Mesenchymal stem cell (in vitro differentiated cells and primary cell): ENCODE data around the gene CDK6.

Experiments used
- DNase-seq: peaks from one replicate; pipeline ENCODE4 v3.0.0-alpha.2; 2013
- H2AFZ ChIP-seq: one replicate; pipeline ENCODE4 v1.6.1; 2013; ENCODE audit warnings: low read depth, mild to moderate bottlenecking, control low read depth, inconsistent platforms, low read length, moderate library complexity
- H2AK5ac ChIP-seq: 2 replicates; pipeline ENCODE4 v1.6.1; 2013; ENCODE audit warnings: low read length, moderate library complexity, mild to moderate bottlenecking, inconsistent platforms; ENCODE audit not compliant: severe bottlenecking
- H2BK120ac ChIP-seq: one replicate; pipeline ENCODE4 v1.6.1; 2013; ENCODE audit warnings: low read depth, mild to moderate bottlenecking, inconsistent platforms, low read length, moderate library complexity
- H2BK12ac ChIP-seq, 2 experiments: one replicate each; pipeline ENCODE4 v1.6.1; 2013; ENCODE audit warnings: inconsistent platforms in 2 of 2, low read length in 2 of 2, mild to moderate bottlenecking in 2 of 2, moderate library complexity in 2 of 2, control low read depth in 1 of 2
- H2BK15ac ChIP-seq: one replicate; pipeline ENCODE4 v1.6.1; 2013; ENCODE audit warnings: mild to moderate bottlenecking, low read depth, inconsistent platforms; ENCODE audit not compliant: poor library complexity, severe bottlenecking
- H2BK5ac ChIP-seq: 2 replicates; pipeline ENCODE4 v1.6.1; 2013; ENCODE audit warnings: low read depth, mild to moderate bottlenecking, low read length, control low read depth, inconsistent platforms; ENCODE audit not compliant: poor library complexity, severe bottlenecking
- H3K14ac ChIP-seq, 2 experiments: one replicate each; pipeline ENCODE4 v1.6.1; 2013; ENCODE audit warnings: inconsistent platforms in 2 of 2, low read length in 2 of 2, control low read depth in 1 of 2, mild to moderate bottlenecking in 1 of 2, moderate library complexity in 1 of 2
- H3K18ac ChIP-seq, 2 experiments: one replicate each; pipeline ENCODE4 v1.6.1; 2013; ENCODE audit warnings: inconsistent platforms in 2 of 2, low read length in 2 of 2, control low read depth in 1 of 2, low read depth in 1 of 2, mild to moderate bottlenecking in 1 of 2
- H3K23ac ChIP-seq, 2 experiments: one replicate each; pipeline ENCODE4 v1.6.1; 2013; ENCODE audit warnings: inconsistent platforms in 2 of 2, low read length in 2 of 2, mild to moderate bottlenecking in 2 of 2, moderate library complexity in 2 of 2, control low read depth in 1 of 2
- H3K27ac ChIP-seq: 2 replicates; pipeline ENCODE4 v1.5.1; 2013; ENCODE audit warnings: mild to moderate bottlenecking, moderate library complexity, low read length, control low read depth, inconsistent platforms; ENCODE audit not compliant: poor library complexity, severe bottlenecking
- H3K27me3 ChIP-seq, 2 experiments: 2 replicates each; pipeline versions ENCODE4 v1.6.1 to v1.7.0; 2013; ENCODE audit warnings: low read length in 2 of 2, mild to moderate bottlenecking in 2 of 2, moderate library complexity in 2 of 2, control low read depth in 1 of 2, inconsistent platforms in 1 of 2; ENCODE audit not compliant: control insufficient read depth in 1 of 2, insufficient read depth in 1 of 2
- H3K36me3 ChIP-seq, 2 experiments: 2 replicates each; pipeline versions ENCODE4 v1.6.1 to v1.7.0; 2013; ENCODE audit warnings: low read length in 2 of 2, control low read depth in 1 of 2, inconsistent platforms in 1 of 2, low read depth in 1 of 2, mild to moderate bottlenecking in 1 of 2; ENCODE audit not compliant: insufficient read depth in 2 of 2, control insufficient read depth in 1 of 2
- H3K4ac ChIP-seq, 2 experiments: one replicate each; pipeline ENCODE4 v1.6.1; 2013; ENCODE audit warnings: inconsistent platforms in 2 of 2, low read length in 2 of 2, mild to moderate bottlenecking in 2 of 2, moderate library complexity in 2 of 2, control low read depth in 1 of 2, low read depth in 1 of 2
- H3K4me1 ChIP-seq: 2 replicates; pipeline ENCODE4 v1.6.1; 2013; ENCODE audit warnings: low read depth, low read length, control low read depth; ENCODE audit not compliant: control insufficient read depth, insufficient read depth
- H3K4me2 ChIP-seq: 2 replicates; pipeline ENCODE4 v1.6.1; 2013; ENCODE audit warnings: low read length, mild to moderate bottlenecking, inconsistent platforms; ENCODE audit not compliant: poor library complexity, severe bottlenecking
- H3K4me3 ChIP-seq, 2 experiments: 2 replicates each; pipeline versions ENCODE4 v1.5.1 to v1.7.0; 2013; ENCODE audit warnings: low read length in 2 of 2, mild to moderate bottlenecking in 2 of 2, control low read depth in 1 of 2, low read depth in 1 of 2; ENCODE audit not compliant: insufficient read depth in 1 of 2
- H3K79me1 ChIP-seq: replicated peaks from 2 replicates; pipeline ENCODE4 v1.6.1; 2013; ENCODE audit warnings: mild to moderate bottlenecking, control low read depth, low read length, inconsistent platforms; ENCODE audit not compliant: poor library complexity, severe bottlenecking
- H3K9ac ChIP-seq: 2 replicates; pipeline ENCODE4 v1.7.0; 2013; ENCODE audit warnings: mild to moderate bottlenecking, low read length, moderate library complexity
- H3K9me3 ChIP-seq: 2 replicates; pipeline ENCODE4 v1.7.0; 2013; ENCODE audit warnings: mild to moderate bottlenecking, low read length; ENCODE audit not compliant: control insufficient read depth
- H4K8ac ChIP-seq: one replicate; pipeline ENCODE4 v1.6.1; 2013; ENCODE audit warnings: inconsistent platforms, mild to moderate bottlenecking, low read length, moderate library complexity
- H4K91ac ChIP-seq: one replicate; pipeline ENCODE4 v1.6.1; 2013; ENCODE audit warnings: mild to moderate bottlenecking, low read length, inconsistent platforms
- WGBS: methylation state at CpG from one replicate; pipeline ENCODE4 v1.1.7; 2013; ENCODE audit warnings: mixed read lengths; 5-methylcytosine and 5-hydroxymethylcytosine counted together

The CDK6 gene

DNA sequence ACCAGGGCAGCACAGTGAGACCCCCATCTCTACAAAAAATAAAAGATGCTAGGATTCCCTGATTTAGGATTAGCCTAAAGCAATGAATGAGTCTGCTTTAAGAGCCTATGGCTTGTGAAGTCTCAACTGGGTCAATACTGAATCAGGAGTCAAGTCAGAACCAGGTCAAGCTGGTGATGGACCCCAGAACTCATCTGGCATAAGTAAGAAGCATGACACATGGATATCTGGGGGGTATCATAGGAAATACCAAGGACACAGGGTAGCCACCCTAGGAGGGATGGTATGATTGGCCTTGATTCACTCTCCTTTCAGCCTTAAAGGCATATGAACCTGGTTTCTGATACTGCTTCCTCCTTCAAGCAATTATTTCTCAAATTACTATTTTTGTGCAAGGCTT lies 167.8 kb downstream of the CDK6 start:
- Histone ChIP-seq H4K8ac (no peak overlapping the region), H3K23ac (no peak overlapping the region), H2BK15ac (no peak overlapping the region), H3K9ac (no peak overlapping the region), H3K79me1 (peaks cover 17% of the 10 kb centered on the region), H3K9me3 (no peaks in the 10 kb centered on the region), H3K14ac (no peak overlapping the region), H2BK12ac (no peak overlapping the region), H2AK5ac (no peak overlapping the region), H2BK120ac (no peak overlapping the region), H3K18ac (no peak overlapping the region), H3K27ac (no peak overlapping the region), H3K27me3 (no peaks in the 10 kb centered on the region), H2BK5ac (no peak overlapping the region), H2AFZ (no peak overlapping the region), H3K4me1 (peaks cover 4% of the 10 kb centered on the region), H3K4me2 (no peak overlapping the region), H3K36me3 (peaks cover 0 to 7% of the 10 kb centered on the region in 2 experiments), H4K91ac (no peak overlapping the region), H3K4me3 (no peak overlapping the region), H3K4ac (no peak overlapping the region)
- DNase-seq: no peak

DNA sequence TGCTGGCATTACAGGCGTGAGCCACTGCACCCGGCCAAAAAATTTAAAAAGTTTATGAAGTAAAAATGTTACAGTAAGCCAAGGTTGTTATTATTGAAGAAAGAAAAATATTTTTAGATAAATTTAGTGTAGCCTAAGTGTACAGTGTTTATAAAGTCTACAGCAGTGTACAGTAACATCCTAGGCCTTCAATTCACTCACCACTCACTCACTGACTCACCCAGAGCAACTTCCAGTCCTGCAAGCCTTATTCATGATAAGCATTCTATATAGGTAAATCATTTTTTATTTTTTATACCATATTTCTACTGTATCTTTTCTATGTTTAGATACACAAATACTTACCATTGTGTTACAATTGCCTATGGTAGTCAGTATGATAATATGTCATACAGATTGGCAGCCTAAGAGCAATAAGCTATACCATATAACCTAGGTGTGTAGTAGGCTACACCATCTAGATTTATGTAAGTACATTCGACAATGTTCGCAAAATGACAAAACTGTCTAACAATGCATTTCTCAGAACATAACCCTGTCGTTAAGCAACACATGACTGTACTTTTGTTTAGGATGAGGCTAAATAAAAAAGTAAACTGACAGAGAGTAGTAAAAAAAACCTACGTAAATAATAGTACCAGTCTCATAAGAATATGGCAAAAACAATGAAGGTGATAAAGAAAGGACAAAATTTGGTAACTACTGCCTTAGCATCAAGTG lies 168.4 kb downstream of the CDK6 start:
- no peaks in the 10 kb centered on the region for H3K27me3 ChIP-seq
- no peak overlapping the region for H3K9ac ChIP-seq
- H3K4ac ChIP-seq: no peak overlapping the region
- H2BK12ac ChIP-seq: no peak overlapping the region
- H4K8ac ChIP-seq: no peak overlapping the region
- no peak overlapping the region for H2BK5ac ChIP-seq
- H3K9me3 ChIP-seq: no peaks in the 10 kb centered on the region
- H3K4me3 ChIP-seq: no peak overlapping the region
- DNase-seq: no peak
- H2BK120ac ChIP-seq: no peak overlapping the region
- no peak overlapping the region for H3K14ac ChIP-seq
- H3K36me3 ChIP-seq: peaks cover 0 to 7% of the 10 kb centered on the region in 2 experiments
- H2BK15ac ChIP-seq: no peak overlapping the region
- H4K91ac ChIP-seq: no peak overlapping the region
- H2AK5ac ChIP-seq: no peak overlapping the region
- no peak overlapping the region for H3K4me2 ChIP-seq
- peaks cover 4% of the 10 kb centered on the region for H3K4me1 ChIP-seq
- no peak overlapping the region for H3K18ac ChIP-seq
- H3K27ac ChIP-seq: no peak overlapping the region
- no peak overlapping the region for H3K23ac ChIP-seq
- peaks cover 18% of the 10 kb centered on the region for H3K79me1 ChIP-seq
- no peak overlapping the region for H2AFZ ChIP-seq
- 90% methylated on average over 2 of the region's 6 CpGs for WGBS

DNA sequence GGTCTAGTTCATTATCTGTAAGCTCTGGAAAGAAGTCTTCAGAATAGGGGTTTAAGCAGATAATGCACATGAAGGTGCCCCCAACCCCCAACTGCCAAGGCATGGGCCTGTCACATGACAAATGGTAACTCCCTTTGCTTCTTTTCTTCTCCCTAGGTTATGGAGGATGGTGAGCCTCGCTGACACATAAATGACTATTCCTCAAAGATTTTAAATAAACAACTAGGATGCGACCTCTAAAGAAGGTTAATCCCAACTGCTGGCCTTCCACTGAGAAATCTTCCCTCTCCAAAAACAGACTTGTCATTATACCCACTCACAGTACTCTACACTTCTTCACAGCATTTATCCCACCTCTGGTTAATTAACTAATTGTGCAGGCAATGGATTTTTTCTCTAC lies 170.4 kb downstream of the CDK6 start:
- Histone ChIP-seq H3K9ac (no peak overlapping the region), H2AFZ (no peak overlapping the region), H3K4me3 (no peak overlapping the region), H3K4me2 (no peak overlapping the region), H2BK12ac (no peak overlapping the region), H2AK5ac (no peak overlapping the region), H3K4me1 (peaks cover 4% of the 10 kb centered on the region), H2BK15ac (no peak overlapping the region), H3K9me3 (no peaks in the 10 kb centered on the region), H3K18ac (peak overlapping the region in 1 of 2 experiments; percentile 69), H3K79me1 (peaks cover 24% of the 10 kb centered on the region), H3K23ac (no peak overlapping the region), H3K14ac (no peak overlapping the region), H4K91ac (no peak overlapping the region), H4K8ac (no peak overlapping the region), H3K36me3 (peaks cover 3% of the 10 kb centered on the region in 2 experiments), H2BK120ac (no peak overlapping the region), H3K27me3 (no peaks in the 10 kb centered on the region), H2BK5ac (no peak overlapping the region), H3K4ac (no peak overlapping the region), H3K27ac (no peak overlapping the region)
- WGBS: 52% methylated on average over 2 of the region's 2 CpGs
- DNase-seq: no peak

DNA sequence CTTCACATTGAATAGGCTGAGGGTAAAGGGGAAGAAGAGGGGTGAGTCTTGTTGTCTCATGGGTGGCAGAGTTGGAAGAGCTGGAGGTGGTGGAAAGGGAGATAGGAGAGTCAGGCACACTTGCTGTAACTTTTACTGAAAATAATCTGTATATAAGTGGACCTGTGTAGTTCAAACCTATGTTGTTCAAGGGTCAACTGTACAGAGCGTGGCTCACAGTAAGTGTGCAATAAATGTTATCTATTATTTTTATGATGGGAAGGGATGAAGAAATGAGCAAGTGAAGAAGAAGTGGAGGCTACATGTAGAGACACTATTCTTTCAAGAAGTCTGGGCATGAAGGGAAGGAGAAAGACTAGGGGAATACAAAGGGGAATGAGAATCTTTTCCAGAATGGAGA lies 174.7 kb downstream of the CDK6 start:
- no peak overlapping the region for H2AK5ac ChIP-seq
- no peak overlapping the region for H2BK5ac ChIP-seq
- H3K9me3 ChIP-seq: no peaks in the 10 kb centered on the region
- H3K4me3 ChIP-seq: no peak overlapping the region
- H4K8ac ChIP-seq: no peak overlapping the region
- H3K4me1 ChIP-seq: peaks cover 4% of the 10 kb centered on the region
- H3K18ac ChIP-seq: no peak overlapping the region
- no peak overlapping the region for H2BK15ac ChIP-seq
- peaks cover 10 to 15% of the 10 kb centered on the region in 2 experiments for H3K36me3 ChIP-seq
- no peak overlapping the region for H2AFZ ChIP-seq
- DNase-seq: no peak
- no peak overlapping the region for H2BK120ac ChIP-seq
- no peak overlapping the region for H3K23ac ChIP-seq
- H3K4me2 ChIP-seq: no peak overlapping the region
- H3K79me1 ChIP-seq: peaks cover 27% of the 10 kb centered on the region
- H3K27ac ChIP-seq: no peak overlapping the region
- 95% methylated on average over 1 of the region's 1 CpG for WGBS
- H4K91ac ChIP-seq: no peak overlapping the region
- H3K27me3 ChIP-seq: no peaks in the 10 kb centered on the region
- H3K9ac ChIP-seq: no peak overlapping the region
- H2BK12ac ChIP-seq: no peak overlapping the region
- H3K14ac ChIP-seq: no peak overlapping the region
- no peak overlapping the region for H3K4ac ChIP-seq
